Kidney capillary endothelial cell (primary cell): Measurements from ENCODE around the gene MMP10.
"Not testable (repeated sequence)": the region's sequence is repeated elsewhere in the genome, so short reads cannot be mapped to it uniquely, and the experiment has no call there.

Source experiments
- DNase-seq: peaks from one replicate; pipeline ENCODE4 v3.0.0-alpha.2; 2018; ENCODE audit warnings: low spot score

MMP10 gene

DNA sequence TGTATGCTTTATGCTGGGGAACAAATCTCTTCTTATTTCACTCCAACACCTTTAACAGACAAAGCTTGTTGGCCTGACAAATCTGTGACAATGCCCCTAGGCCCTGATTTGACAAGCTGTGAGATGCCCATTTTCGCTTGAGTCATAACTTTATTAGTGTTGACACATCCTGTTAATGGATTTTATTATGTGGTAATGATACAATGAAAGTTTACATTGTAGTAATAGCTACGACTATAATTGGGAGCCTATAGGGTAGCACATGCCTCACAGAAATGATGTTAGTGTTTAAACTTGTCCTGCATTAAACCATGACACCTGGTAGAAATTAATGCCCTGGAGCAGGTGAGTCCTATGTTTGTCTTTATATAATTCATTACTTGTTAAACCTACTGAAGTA is 3.3 kb upstream of the MMP10 start:
- no peak for DNase-seq

DNA sequence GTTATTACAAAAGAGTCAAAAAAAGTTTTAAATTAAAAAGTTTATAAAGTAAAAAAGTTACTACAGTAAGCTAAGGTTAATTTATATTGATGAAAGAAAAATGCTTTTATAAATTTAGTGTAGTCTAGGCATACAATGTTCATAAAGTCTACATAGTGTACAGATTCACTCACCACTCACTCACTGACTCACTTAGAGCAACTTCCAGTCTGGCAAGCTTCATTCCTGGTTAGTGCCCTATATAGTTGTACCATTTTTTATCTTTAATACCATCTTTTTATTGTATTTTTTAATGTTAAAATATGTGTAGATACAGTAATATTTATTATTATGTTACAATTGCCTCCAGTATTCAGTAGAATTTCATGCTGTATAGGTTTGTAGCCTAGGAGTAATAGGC is 2.6 kb upstream of the MMP10 start:
- DNase-seq = no peak

DNA sequence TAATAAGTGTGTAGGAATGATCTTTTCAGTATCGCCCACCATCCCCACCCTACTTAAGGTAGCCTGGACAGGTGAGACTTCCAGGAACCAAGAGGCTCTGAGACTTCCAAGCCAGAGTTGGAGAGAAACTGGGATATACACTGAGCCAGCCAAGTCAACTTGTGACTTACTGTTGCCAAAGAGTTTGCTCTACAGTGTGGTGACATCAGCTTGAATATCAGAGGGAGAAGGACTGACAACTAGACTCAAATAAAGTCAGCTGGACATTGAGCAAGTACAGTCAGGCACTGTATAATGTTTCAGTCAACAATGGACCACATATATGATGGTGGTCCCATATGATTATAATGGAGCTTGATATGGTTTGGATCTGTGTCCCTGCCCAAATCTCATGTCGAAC is 1.2 kb upstream of the MMP10 start:
- DNase-seq = no peak

DNA sequence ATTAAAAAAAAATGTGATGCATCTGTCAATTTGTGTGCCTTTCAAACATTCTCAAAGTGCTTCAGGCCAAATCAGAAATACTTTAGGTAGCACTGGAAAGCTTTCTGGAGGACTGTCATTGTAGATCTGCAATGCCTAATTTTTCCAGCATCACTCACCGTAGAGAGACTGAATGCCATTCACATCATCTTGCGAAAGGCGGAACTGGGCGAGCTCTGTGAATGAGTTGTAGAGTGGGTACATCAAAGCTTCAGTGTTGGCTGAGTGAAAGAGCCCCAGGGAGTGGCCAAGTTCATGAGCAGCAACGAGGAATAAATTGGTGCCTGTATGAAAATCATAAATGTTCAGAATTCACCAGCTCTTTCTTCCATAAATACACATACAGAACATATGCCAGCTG is 4.0 kb downstream of the MMP10 start:
- DNase-seq = no peak

DNA sequence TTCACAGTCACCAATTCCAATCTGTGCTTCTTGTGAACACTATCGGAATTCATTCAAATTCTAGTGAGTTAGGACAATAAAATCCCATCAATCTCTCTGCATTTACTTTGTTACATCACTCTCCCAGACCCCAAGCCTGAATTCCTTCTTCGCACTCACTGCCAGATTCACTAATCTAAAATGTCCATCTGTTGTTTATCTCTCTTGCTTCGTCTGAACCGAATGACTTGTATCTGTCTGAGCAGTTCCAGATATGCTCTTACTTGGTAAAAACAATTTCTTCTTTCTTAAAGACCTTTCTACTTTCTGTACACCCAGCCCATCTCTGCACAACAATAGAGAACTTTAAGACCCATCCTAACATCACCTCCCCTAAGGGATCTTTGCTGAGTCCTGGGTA is 7.0 kb downstream of the MMP10 start:
- no peak for DNase-seq

DNA sequence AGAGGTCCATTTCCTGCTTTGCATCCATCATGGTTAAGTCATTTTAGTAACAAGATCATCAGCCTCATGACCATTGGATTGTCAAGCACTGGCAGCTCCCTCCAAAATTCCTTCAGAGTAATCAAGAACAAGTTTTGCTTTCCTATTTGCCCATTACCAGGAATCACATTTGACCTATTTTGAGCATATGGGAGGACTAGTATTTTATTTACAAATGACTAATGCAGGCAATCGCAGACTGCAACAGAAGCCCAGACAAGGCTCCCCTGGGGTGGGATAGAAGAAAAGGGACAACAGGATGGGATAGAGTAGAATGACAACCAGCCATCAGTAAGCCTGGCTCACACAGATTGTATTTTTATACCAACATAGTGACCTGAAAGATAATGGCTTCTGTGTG is 9.1 kb downstream of the MMP10 start:
- no peak for DNase-seq

DNA sequence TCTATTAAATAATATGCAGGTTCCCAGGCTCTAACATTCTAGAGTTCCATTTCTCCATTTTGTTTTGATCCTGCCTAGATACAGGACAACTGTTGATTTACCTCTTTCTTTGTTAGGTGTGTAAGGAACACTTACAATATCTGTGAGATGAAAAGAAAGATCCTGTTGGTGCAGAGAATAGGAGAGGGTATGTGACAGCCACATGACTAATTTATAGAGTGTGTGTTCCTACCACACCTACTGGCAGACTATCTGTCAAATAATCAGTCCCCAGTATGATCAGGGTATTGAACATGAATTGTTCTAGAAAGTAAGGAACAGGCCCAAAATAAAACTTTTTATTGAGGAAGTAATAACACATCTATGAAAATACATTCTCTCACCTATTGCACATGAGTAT is 10.2 kb downstream of the MMP10 start:
- DNase-seq = no peak

DNA sequence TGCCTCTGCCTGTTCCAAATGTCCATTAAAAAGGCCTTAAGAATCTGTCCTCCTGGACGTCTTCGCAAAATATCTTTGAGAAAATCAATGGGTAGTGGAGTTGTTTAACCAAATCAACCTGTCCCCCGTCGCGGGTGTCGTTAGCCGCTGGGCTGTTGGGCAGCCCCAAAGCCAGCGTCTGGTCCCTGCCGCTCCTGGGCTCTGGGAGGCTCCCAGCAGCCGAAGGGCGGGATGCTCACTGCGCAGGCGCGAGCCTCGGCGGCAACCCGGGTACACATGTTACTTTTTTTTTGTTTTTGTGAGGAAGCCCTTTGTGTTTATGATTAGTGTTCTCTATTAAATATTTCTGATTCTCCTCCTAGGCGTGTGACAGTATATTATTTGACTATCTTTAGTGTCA is 12.6 kb downstream of the MMP10 start:
- DNase-seq = no peak

DNA sequence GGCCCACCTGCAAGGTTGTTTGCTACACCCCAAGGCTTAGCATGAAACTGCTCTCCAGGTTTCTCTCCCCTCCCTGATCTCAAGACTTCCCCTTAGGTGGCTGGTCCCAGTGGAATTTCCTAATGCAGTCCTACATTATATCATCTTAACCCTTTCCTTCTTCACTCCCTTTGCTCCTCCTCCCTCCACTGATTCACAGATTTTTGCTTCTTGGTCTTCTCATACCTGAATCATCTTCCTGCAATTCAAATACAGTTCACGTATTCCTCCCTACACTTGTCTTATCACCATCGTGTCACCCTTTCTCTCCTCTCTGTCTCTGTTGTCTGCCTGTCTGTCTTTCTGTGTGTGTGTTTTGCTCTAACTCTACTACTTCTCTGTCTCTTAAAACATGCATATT is 17.0 kb downstream of the MMP10 start:
- DNase-seq = peak; percentile 53

DNA sequence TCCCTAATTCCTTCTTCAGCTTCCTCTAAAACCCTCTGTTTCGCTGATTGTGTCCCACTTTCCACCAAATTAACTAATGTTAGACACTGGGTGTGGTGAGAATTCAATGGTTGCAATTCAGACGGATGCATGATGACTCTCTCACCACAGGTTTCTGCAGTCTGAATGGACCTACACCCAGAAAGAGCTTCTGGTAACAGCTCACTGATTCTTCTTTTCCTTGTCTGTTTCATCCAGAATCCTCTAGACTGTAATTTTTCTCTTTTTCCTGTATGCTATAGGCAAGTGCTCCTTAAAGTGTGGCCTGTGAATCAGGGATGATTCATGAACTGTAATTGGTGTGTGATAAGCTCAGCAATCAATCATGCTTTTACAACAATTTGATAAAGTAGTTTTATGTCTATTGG is 18.1 kb downstream of the MMP10 start:
- DNase-seq = peak; percentile 49

DNA sequence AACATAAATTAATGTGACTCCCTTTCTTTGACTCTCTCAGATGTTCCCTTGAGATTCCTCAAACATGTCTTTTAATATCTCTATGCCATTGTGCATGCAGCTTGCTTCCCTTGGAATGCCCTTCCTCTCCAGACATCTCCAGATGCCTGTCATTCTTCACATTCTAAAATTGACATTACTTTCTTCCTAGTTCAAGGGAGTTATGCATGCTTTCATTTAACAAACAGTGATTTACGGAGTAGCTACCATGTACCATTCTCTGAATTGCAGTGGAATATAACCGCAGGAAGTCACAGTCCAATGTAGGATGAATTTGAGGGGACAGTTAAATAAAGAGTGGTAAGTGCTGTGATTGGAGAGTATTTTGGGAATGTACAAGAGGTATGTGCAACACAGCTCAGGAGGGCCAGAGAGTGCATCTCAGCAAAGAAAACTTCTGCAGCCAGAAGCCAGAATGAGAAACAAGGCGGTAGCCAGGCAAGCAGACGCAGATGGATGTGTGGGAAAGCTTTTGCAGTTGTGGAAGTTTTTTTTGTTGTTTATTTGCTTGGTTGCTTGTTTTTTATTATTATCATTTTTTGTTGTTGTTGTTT is 18.7 kb downstream of the MMP10 start:
- DNase-seq = peak; percentile 53

DNA sequence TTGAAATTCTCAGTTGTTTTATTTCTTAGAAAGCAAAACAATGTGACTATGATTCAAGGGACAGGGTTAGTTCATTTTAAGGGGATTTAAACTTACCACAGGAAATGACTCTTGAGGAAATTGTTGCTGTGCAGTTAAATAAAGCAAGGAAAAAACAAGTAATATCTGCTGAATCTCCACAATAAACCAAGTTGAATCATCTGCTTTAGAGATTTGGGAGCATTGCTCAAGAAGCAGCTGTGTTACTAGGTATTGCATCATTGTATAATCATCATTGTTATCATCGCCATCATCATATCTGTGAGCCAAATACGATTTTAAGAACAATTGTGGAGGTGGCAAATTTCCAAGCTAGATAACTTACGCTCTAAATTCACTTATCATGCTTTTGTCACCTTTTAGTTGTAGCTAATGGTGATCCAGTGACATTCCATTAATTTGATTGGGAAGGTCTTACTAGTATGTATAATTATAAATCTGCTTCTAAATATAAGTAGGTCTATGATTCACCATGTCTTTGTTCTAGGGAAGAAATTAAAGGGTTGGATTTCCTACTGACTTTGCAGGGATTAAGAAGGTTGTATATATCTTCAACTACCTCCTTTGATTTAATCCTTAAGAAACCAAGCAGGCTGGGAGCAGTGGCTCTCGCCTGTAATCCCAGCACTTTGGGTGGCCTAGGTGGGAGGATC is 19.9 kb downstream of the MMP10 start:
- DNase-seq = peak; percentile 98

DNA sequence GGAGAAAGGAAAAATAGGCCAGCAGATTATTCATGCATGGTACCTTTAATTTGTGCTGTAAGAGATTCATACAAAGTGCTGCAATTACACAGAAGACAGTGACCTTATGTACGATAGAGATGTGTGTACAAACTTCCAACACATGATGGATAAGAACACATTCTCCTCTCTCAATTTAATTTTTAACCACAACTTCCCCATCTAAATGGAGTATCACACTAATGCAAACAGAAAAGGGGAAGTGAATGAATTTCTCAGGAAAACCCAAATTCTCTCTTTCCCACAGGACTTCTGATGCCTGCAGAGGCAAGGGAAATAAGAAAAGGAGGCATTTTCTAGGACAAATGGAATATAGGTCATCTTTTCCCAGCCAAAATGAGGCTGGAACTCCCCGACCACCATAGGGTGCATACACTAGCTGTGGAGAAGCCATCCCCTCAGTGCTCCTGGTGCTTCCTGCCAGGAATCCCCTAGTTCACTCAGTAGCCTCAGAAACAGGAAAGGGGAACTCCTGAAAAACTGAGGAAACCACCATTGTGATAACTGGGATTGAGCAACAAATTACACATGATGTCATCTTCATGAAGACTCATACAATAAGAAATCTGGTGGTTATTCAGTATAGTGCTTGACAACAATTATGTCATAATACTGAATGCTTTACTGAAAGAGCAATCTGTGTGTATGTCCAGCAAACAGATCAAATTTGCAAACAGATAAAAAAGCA is 22.4 kb downstream of the MMP10 start:
- no peak for DNase-seq

DNA sequence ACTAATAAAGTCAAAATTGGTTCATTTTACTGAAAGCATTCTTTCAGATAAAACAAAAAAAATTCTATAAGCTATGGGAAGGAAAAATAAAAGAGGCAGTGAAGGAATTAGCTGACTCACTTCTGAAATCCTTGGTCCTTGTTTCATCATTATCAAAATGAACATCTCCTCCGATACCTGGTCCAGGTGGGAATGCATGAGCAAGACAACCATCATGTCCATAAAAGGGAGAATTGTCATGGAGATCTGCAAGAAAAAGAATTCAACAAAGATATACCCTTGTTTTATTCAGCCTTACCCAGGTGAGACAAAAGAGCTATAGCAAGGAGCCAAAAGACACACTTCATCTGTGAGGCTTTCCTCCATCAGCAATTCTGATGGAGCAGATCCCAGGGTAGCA is 27.2 kb downstream of the MMP10 start:
- no peak for DNase-seq

DNA sequence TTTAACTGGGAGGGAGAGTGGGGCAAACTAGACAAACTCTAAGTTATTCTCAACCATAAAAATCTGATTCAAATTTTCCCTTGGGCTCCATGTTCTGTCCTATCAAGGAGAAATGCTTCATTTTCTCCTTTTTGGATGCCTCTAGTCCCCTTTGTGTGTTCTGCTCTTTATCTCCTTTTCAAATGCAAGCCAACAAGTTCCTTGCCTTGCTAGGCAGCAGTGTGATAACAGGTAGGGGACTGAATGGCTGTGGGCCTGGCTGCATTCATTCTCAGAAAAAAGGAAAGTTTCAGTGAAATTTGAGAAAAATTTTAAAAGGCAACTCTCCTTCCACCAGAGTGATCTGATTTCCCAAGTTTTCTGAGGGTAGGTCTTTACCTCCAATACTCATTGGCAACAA is 28.8 kb downstream of the MMP10 start:
- DNase-seq = no peak

DNA sequence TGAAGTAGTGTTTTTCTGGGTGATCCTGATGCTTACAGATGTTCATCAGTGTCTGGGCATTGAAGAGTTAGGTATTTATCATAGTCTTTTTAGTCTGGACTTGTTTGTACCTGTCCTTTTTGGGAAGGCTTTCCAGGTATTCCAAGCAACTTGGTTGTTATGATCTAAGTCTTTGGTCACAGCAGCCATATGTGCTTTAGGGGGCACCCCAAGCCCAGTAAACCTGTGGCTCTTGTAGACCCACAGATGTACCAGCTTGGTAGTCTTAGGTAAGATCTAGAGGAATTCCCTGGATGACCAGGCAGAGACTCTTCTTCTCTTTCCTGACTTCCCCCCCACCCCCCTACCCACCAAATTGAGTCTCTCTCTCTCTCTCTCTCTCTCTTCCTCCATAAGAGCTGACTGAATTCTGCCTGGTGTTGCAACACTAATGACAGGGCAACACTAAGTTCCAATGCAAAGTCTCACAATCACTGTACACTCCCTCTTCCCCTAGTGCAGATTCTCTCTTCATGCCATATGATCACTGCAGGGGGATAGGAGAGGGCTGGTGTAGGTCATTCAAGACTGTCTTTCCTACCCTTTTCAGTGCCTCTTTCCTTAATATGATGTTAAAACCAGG is 31.2 kb downstream of the MMP10 start:
- DNase-seq = no peak

DNA sequence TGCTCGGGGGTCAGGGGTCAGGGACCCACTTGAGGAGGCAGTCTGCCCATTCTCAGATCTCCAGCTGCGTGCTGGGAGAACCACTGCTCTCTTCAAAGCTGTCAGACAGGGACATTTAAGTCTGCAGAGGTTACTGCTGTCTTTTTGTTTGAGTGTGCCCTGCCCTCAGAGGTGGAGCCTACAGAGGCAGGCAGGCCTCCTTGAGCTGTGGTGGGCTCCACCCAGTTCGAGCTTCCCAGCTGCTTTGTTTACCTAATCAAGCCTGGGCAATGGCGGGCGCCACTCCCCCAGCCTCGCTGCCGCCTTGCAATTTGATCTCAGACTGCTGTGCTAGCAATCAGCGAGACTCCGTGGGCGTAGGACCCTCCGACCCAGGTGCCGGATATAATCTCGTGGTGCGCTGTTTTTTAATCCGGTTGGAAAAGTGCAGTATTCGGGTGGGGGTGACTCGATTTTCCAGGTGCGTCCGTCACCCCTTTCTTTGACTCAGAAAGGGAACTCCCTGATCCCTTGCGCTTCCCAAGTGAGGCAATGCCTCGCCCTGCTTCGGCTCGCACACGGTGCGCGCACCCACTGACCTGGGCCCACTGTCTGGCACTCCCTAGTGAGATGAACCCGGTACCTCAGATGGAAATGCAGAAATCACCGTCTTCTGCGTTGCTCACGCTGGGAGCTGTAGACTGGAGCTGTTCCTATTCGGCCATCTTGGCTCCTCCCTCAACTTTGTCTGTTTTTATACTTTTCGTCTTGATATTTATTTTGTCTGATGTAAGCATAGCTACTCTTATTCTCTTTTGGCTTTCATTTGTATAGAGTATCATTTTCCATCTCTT is 33.5 kb downstream of the MMP10 start:
- not testable (repeated sequence) for DNase-seq

DNA sequence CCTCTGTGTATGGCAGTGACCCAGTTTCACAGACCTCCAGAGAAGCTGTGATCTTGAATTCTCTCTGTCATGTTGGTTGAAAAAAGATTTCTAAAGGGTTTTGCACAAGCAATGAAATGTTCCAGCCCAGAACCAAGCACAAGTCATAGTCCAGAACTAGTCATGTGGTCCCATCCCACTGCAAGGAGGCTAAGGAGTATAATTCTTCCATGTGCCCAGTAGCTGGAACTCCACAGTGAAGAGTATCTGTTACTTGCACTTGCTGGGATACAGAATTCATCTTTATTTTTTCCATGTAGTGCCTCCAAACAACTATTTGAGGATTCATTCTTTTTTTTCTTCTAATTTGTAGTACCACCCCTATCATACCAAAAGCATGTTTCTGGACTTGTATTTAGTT is 45.8 kb downstream of the MMP10 start:
- no peak for DNase-seq

DNA sequence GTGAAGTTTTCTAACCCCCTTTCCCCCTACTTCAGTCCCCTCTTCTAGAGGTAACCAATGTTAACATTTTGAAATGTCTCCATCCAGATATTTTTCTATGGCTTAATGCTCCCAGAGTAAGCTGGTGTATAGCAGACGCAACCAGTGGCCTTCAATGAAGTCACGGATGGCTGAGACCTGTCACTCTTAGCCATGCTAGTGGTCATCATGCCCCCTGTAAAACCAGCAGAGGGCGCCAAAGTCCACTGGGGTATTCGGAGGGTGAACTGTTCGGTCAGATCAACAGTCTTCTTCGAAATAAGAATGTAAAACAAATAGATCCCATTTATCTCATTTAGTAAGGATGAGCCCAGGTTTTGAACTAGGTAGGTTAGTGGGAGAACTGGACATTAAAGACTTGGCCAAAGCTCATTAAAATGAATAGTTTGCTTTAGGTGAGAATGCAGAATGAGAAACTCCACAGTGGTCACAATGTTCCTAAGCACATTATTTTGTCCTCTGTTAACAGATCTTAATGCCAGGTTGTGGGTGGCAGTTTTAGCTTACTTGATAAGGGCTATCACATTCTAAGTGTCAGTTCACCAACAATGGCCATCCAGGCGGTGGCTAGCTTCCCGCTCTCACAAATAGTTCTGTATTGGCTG is 47.1 kb downstream of the MMP10 start:
- peak; percentile 82 for DNase-seq

DNA sequence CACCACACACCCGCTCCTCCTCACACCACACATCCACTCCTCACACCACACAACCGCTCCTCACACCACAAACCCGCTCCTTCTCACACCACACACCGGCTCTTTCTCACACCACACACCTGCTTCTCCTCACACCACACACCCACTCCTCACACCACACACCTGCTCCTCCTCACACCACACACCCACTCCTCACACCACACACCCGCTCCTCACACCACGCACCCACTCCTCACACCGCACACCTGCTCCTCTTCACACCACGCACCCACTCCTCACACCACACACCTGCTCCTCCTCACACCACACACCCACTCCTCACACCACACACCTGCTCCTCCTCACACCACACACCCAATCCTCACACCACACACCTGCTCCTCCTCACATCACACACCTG is 49.5 kb downstream of the MMP10 start:
- DNase-seq = not testable (repeated sequence)
